HG03571 (cell line): ENCODE data around the gene RNFT2.
"Not testable (repeated sequence)": the region's sequence is repeated elsewhere in the genome, so short reads cannot be mapped to it uniquely, and the experiment has no call there.

Experiments
- ATAC-seq: cut with Tn5 transposase; IDR thresholded peaks from one replicate; pipeline ENCODE4 v1.9.1; 2021; ENCODE audit not compliant: unreplicated experiment

The RNFT2 gene

GRCh38 chr12:116742787-116743186 is 4.7 kb downstream of the RNFT2 start:
- not testable (repeated sequence) for ATAC-seq

GRCh38 chr12:116744766-116745165 is 6.7 kb downstream of the RNFT2 start:
- ATAC-seq, result no peak

- ATAC-seq, result no peak
These were observed 7.4 kb downstream of the RNFT2 start for GRCh38 chr12:116745554-116745953.

GRCh38 chr12:116749884-116750283 is 11.8 kb downstream of the RNFT2 start:
- no peak for ATAC-seq

- ATAC-seq, result no peak
These were observed 12.2 kb downstream of the RNFT2 start for GRCh38 chr12:116750298-116750697.

- ATAC-seq, result not testable (repeated sequence)
These were observed 16.0 kb downstream of the RNFT2 start for GRCh38 chr12:116754097-116754496.

- not testable (repeated sequence) for ATAC-seq
These were observed 16.7 kb downstream of the RNFT2 start for GRCh38 chr12:116754783-116755182.

- ATAC-seq, result no peak
These were observed 21.9 kb downstream of the RNFT2 start for GRCh38 chr12:116759783-116760621.

- no peak for ATAC-seq
These were observed 22.5 kb downstream of the RNFT2 start for GRCh38 chr12:116760622-116761020.

- ATAC-seq, result no peak
These were observed 23.4 kb downstream of the RNFT2 start for GRCh38 chr12:116761499-116761898.

GRCh38 chr12:116765271-116765670 is 27.2 kb downstream of the RNFT2 start:
- no peak for ATAC-seq

GRCh38 chr12:116766285-116766684 is 28.2 kb downstream of the RNFT2 start:
- no peak for ATAC-seq

- ATAC-seq, result no peak
These were observed 28.6 kb downstream of the RNFT2 start for GRCh38 chr12:116766746-116767145.

GRCh38 chr12:116771651-116772050 is 33.5 kb downstream of the RNFT2 start:
- ATAC-seq, result no peak

- ATAC-seq, result no peak
These were observed 35.2 kb downstream of the RNFT2 start for GRCh38 chr12:116773276-116773731.

GRCh38 chr12:116774020-116774419 is 35.9 kb downstream of the RNFT2 start:
- no peak for ATAC-seq

- no peak for ATAC-seq
These were observed 39.1 kb downstream of the RNFT2 start for GRCh38 chr12:116777245-116777644.

GRCh38 chr12:116779597-116779996 is 41.5 kb downstream of the RNFT2 start:
- no peak for ATAC-seq

- no peak for ATAC-seq
These were observed 42.8 kb downstream of the RNFT2 start for GRCh38 chr12:116780942-116781341.

- ATAC-seq, result no peak
These were observed 45.6 kb downstream of the RNFT2 start for GRCh38 chr12:116783525-116784237.

- ATAC-seq, result no peak
These were observed 46.1 kb downstream of the RNFT2 start for GRCh38 chr12:116784238-116784612.

GRCh38 chr12:116789562-116789961 is 51.4 kb downstream of the RNFT2 start:
- ATAC-seq, result not testable (repeated sequence)
